HG03045 (cell line): ENCODE measurements around the gene SEMA5A.

Source experiments
- ATAC-seq: cut with Tn5 transposase; IDR thresholded peaks from one replicate; pipeline ENCODE4 v1.9.1; 2021; ENCODE audit warnings: mild to moderate bottlenecking, moderate library complexity; ENCODE audit not compliant: unreplicated experiment

Gene SEMA5A

DNA sequence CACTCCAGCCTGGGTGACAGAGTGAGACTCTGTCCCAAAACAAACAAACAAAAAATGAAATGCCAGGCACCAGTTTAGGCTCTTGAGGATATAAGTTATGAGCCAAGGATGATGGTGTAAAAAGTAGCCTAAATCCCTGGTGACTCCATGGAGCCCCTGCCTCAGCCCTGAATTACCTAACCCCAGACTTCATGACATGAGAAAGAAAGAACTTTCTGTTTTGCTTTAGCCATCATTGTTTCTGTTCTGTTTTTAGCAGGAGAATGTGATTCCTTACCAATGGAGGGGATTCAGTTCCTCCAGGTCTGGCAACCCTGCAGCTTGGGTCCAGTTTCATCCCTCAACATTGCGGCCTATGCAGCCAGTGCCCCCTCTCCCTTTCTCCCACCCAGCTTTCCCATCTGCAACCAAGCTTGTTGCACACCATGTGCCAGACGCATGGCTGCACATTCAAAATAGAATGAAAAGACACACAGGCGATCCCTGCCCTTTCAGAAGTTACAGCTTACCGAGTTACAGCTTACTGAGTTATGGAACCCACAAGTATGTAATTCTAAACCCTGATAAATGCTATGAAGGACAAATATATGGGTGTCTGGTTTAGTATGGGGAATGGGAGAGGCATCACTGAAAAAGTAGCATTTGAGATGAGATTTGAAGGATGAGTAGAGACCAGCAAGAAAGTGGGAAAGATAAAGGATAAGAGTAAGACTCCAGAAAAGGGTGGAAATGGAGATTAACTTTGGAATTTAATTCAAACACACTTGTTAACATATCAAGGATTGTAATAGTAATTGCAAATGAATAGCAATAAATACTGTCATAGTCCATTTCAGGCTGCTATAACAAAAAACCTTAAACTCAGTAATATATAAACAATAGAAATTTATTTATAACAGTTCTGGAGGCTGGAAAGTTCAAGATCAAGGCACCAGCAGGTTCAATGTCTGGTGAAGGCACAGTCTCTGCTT, 6.0 kb upstream of the SEMA5A start:
- no peak for ATAC-seq

- no peak for ATAC-seq
Measured at GRCh38 chr5:9549941-9550340, 4.1 kb upstream of the SEMA5A start.

- ATAC-seq: no peak
Measured at GRCh38 chr5:9547122-9547947, 1.5 kb upstream of the SEMA5A start.

DNA sequence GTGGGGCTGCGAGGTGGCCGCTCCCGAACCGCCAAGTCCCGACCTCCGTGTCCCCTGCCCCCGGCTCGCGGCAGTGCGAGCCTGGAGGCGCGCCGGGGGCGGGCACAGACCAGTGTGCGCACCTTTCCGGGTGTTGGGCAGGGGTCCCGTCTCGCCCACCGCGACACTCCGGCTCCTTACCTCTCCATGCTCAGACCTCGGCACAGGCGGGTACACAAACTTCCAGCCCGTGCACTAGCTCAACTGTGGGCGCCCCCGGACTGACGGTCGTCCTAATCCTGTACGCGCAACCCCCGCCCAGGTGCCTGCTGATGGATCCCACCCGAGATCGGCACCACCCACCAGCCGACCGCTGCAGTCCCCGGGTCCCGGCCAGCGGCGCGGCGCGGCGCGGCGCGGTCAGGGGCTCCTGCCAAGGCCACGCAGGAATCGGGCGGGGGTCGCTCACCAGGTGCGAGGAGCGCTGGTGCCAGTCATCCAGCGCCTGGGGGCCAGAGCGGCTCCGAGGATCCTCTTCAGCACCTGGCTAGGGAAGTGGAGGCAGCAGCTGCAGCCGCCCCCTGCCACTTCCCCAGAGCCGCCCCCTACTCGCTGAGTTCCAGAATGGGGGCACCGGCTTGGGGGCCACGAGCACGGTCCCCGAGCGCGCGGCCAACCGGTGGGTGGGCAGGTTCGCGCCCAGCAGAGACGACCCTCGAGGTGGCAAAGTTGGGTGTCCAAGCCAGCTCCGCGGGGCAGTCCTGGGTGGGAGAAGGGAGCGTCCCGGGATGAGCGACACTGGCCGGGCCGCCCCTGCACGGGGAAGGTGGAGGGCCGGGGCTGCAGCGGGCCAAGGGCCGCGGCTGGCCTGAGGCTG, 511 bp downstream of the SEMA5A start:
- ATAC-seq: no peak

DNA sequence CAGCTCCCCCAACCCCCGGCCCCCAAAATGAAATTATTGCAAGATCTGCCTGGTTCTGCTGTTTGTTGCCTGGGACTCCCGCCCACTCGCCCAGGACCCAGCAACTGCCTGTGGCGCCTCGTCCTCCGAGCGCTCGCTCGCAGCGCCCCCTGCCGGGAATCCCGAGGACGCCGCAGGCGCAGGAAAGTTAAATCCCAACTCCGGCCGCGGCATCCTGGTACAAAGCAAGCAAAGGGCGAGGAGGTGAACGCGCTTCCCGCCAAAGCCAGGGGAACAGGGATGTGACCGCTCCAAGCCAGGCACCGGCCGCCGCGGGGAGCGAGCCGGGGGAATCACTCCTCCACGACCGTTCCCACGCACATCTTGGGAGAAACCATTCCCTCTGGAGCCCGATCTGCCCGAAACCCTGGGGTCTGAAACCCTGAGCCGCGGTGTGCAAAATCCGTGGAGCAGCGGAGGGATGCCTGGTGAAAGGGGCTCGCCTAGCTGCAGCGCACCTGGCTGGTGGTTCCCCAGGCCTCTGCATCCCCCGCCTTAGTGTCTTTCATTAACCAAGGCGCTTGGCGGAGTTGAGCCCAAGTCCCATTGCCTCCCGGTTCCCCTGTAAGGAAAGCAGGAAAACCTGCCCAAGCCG, 1.3 kb downstream of the SEMA5A start:
- ATAC-seq: no peak

- ATAC-seq: no peak
Measured at GRCh38 chr5:9544056-9544455, 1.8 kb downstream of the SEMA5A start.

DNA sequence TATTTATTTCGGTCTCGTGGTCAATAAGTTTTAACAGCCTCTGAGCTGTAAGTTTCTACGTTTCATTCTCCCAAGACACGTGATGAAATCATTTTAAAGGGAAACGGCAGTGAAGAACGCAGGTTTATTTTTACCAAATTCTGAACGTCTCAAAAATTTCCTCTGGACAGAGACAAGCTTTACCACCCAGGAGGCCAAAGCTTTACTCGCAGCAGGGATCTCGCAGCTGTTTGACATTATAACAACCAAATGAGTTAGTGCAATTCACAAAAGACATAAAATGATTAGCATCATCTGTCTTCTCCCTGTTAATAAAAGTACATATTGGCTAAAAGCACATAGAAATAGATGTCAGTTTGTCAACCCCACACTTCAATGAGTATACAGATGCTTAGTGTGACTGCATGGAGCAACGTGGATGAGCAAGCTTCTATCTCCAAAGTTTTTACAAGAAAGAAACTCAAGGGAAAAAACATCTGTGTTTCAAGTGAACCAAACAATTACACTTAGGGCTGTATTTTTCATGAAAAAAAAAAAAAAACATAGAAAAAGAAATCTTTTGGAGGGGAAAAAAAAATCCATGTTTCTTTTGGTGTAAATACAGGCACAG, 2.5 kb downstream of the SEMA5A start:
- ATAC-seq: no peak

GRCh38 chr5:9540791-9541190, 5.1 kb downstream of the SEMA5A start:
- ATAC-seq: no peak

GRCh38 chr5:9538504-9538903, 7.4 kb downstream of the SEMA5A start:
- ATAC-seq: no peak

DNA sequence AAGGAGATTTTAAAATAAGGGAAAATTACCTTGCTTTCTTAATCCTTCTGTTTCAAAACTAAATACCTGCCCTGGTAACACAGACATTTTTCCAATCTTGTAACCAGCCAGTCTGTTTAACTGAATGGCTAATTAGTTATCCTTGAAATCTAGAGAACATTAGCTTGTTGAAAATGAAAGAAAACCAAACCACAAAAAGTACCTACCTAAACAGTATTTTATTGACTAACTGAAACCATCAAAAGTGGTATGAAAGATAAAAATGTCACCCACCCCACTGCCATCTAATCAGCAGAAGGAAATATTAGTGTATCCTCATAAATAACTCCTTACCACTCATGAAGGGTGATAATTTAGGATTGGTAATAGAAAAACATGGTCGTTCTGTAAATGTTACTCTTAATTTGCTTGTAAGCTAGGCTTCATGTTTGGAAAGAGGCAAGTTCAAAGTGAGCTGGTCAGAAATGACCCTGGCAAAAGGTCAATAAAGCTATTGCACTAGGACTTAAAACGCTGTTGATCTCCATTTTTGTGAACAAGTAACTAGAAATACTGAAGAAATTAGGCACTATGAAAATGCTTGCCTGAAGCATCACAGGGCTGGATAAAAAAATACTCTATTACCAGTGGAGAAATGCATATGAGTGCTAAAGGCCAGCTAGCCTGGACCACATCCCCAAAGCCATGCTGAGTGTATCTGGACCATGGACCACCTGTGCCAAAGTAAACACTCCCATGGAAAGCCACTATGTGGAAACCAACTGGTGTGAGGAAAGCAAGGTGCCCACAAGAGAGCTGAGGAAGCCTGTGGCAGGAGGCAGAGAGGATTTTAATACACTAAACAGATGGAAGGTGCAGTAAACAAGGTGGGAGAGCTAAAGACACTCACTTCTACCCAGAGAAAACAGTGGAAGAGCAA, 8.4 kb downstream of the SEMA5A start:
- no peak for ATAC-seq

DNA sequence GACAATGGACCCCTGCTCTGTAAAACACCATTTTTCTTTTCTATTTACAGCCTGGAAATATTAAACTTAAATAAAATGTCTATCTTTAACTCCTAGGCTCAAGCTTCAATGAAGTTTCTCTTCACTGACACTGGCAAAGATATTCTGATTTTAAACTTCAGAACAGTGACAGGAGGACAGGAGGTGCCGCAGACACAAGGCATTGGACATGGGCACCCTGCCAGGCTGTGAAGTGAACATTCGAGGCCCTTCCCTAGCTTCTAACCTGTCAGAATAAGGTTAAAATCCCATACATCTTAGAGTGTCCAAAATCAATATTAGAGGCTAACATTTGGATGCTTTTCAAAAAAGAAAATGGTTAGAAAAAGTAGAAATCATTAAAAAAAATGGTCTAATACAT, 9.2 kb downstream of the SEMA5A start:
- ATAC-seq: no peak

- no peak for ATAC-seq
Measured at GRCh38 chr5:9534881-9535517, 10.9 kb downstream of the SEMA5A start.

GRCh38 chr5:9533562-9534364, 12.1 kb downstream of the SEMA5A start:
- ATAC-seq: no peak

DNA sequence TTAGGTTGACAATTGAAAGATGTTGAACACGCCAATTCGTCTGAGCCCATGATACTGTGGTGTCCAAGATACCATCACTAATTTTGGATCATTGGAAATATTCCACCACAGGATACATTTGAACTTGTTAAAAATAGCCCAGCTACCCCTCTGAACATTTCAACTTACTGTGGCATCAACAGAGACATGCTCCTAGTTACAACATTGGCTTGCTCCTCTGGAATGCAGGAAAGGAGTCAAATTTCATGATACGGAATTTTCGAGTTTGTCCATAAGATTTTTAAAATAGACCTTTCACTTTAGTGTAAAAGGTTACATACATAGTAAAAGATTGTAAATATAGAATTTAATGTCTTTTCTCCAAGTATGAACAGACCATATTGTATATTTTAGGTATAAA, 12.8 kb downstream of the SEMA5A start:
- no peak for ATAC-seq

DNA sequence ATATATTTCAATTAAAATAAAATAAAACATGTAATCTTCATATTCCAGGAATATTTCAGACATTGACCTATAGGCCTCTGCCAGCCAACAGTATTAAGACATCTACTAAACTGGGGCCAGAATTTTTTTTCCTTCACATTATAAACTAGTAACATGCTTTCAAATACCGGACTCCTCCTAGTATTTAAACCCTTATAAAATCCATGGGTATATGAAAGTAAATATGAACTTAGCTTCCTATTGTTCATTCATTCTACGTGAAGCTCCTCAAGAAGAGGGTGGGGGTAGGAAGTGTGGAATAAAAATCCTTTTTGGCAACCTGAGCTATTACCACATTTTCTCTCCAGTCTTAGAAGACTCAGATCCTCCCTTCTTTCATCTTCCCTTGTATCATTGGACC, 16.4 kb downstream of the SEMA5A start:
- ATAC-seq: no peak

DNA sequence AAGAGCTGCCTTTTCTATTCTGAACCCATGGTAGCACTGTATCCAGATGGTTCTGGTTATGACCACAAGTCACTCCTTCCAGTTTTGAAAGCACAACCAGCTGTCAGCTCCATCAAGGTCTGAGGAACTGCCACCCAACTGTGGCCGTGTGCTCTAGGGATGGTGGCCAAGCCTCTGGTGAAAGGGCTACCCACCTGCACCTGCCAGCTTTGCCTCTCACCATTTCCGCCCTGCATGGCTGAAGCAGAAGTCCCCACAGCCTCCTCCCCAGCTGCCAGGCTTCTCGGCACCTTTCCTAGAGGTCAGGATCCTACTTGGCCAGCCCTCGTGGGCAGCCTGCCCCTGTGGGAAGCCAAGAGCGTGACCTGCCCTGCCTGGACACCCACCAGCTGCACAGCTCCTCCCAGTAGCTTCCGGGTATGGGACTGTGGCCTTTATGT, 16.8 kb downstream of the SEMA5A start:
- no peak for ATAC-seq

DNA sequence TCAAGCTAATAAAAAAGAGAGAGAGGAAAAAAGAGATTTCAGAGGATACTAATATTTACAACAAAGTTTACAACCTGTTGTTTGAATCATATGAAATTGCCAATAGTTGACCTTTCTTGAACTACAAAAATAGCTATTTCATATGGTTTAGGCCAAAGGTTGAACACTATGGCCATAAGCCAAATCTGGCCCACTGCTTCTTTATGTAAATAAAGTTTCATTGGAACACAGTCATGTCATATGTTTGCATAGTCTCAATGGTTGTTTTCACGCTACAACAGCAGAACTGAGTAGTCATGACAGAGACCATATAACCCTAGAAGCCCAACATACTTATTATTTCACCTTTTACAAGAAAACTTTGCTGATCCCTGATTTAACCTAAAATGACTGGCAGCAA, 20.9 kb downstream of the SEMA5A start:
- ATAC-seq: no peak
